GM12874 (cell line): Measurements from ENCODE around the gene INKA2.

ENCODE experiments used
- CTCF ChIP-seq: IDR thresholded peaks from 2 replicates; pipeline ENCODE4 v1.5.1; 2011; ENCODE audit warnings: low read depth, mild to moderate bottlenecking, control low read depth, low read length, moderate library complexity; ENCODE audit not compliant: insufficient read depth

Gene INKA2

GRCh38 chr1:111762332-111762731 is 23.1 kb upstream of the INKA2 start:
- no peak for TF ChIP-seq CTCF

- no peak for TF ChIP-seq CTCF
Measured at GRCh38 chr1:111761717-111762116, 22.5 kb upstream of the INKA2 start.

GRCh38 chr1:111758373-111758772 is 19.2 kb upstream of the INKA2 start:
- TF ChIP-seq CTCF, result no peak

GRCh38 chr1:111756124-111756513 is 16.9 kb upstream of the INKA2 start:
- TF ChIP-seq CTCF, result no peak

- peak; percentile 93 for TF ChIP-seq CTCF
Measured at GRCh38 chr1:111755331-111756123, 16.3 kb upstream of the INKA2 start, which contains the start of gene DDX20. TSS of gene DDX20 (plus strand) at chr1:111755901. CDS start at chr1:111755925, 24 bp downstream.

GRCh38 chr1:111754984-111755330 is 15.8 kb upstream of the INKA2 start:
- no peak for TF ChIP-seq CTCF

GRCh38 chr1:111751906-111752575 is 12.8 kb upstream of the INKA2 start:
- no peak for TF ChIP-seq CTCF
